ENCODE measurements around the gene ETNK1.

DNA sequence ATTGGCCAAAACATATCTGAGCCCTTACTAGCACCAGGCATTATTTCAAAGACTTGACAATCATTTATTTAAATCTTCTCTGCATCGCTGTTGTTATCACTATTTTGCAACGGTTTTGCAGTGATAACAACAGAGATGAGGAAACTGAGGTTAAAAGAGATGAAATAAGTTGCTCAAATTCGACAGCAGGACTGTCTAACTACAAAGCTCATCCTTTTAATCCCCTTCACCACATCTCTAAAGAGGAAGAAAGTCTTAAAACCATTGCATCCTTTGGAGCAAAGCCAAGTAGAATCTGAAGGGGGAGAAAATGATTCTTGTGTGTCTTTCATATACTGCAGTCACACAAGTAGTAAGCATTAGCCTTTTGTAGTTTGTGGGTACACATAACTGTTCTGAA lies 14.8 kb upstream of the ETNK1 start:
- no peak for TF ChIP-seq CTCF (IDR thresholded peaks at IDR 0.05; ENCODE audit: insufficient read depth, low read length, poor library complexity, severe bottlenecking)
- no peak for TF ChIP-seq EZH2phosphoT487 (conservative IDR thresholded peaks at IDR 0.05; ENCODE audit: low read length)
